Stimulated activated CD4-positive, alpha-beta T cell treated with anti-CD3 and anti-CD28 coated beads, TNF-alpha, amount 100 ng/mL, for 48 hours (primary cell): ENCODE results near the gene RYK.
"Not testable (repeated sequence)": the region's sequence is repeated elsewhere in the genome, so short reads cannot be mapped to it uniquely, and the experiment has no call there.

Experiments used
- DNase-seq, 3 donors: peaks; one replicate each; pipeline ENCODE4 v3.0.0-alpha.2; 2020; ENCODE audit warnings: low read depth in 3 of 3

Gene RYK

DNA sequence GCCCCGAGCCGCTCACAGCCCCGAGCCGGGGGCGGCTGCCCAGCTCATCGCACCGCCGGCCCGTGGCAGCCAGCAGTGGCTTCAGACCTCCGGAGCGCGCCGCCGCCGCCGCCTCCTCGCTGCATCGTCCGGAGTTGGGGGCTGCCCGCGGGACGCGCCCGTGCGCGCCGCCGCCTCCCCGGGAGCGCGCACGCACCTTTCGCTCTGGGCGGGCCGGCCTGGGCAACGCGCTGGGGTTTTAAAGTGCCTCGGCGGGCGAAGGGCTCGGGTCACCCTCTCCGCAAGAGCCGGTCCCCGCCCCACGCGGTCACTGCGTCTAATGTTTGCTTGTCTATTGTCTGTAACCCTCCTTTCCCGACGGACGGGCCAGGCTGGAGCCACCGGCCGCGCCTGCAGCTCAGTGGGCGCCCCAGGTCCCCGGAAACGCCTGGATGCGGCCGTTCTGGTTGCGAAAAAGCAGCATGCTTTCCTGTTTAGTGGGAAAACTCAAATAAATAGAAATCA, at the start of gene RYK:
Gene RYK, minus strand, starts transcription at position 143 of the 504 bp plus-strand sequence. CDS start 205 bp downstream, outside the sequence.
- peak; percentile 38 to 60 (median 44) for DNase-seq

DNA sequence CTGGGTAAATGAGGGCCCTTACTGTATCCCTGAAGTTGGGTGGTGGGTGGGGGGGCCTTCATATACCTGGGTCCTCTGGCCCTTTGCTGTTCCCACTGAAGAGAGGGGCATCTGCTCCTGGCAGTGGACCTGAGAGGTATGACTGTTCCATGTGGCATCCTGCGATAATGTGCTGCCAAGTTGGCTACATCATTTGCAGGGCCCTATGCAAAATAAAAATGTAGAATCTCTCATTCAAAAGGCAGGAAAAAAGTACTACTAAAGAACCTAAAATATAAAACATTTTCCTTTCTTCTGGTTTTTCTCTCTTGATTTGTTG, 49.2 kb upstream of the RYK start:
- no peak for DNase-seq

DNA sequence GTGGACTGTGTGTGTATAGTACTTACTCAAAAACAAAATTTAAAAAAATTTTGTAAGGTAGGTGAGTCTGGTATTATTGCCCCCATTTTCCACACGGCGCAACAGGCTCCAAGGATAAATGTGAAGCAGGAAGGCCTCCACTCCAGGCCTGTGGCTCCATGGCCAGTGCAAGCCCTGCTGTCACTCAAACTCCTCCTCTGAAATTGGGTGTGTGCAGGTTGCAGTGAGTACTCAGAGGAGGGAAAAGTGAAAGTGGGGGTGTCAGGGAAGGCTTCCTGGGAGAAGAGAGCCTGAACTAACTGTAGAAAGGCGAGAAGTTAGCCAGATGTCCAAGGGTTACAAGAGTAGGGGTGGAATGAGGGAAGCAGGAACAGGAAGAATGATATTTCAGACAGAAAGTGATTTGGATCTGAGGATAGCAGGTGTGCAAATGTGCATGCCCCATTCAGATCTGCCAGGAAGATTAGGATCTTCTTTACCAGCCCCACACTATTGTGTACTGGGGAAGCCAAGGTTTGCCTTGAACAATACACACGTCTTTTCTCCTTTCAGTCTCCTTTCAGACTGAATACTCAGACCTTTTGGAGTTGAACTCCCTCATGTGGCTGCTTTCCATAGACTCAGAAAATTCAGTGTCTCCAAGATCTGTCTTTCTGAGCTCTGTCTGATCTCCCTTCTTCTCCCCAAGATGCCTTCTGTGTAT, 48.7 kb upstream of the RYK start:
- no peak for DNase-seq

DNA sequence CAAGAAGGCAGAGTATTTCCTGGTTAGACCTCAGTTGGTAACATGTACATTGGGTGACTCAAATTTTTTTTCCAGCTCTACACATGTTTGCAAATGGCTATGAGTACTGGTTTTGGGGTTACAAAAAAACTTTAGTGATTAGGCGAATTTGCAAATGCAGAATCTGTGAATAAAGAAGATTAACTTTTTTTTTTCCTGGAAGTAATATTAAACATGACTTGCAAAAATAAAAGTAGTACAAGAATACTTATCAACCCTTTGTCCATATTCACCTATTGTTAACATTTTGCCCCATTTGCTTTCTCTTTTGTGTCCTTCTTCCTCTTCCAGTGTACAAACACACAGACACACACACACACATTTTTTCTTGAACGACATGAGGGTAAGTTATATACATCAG, 47.6 kb upstream of the RYK start:
- DNase-seq = no peak

DNA sequence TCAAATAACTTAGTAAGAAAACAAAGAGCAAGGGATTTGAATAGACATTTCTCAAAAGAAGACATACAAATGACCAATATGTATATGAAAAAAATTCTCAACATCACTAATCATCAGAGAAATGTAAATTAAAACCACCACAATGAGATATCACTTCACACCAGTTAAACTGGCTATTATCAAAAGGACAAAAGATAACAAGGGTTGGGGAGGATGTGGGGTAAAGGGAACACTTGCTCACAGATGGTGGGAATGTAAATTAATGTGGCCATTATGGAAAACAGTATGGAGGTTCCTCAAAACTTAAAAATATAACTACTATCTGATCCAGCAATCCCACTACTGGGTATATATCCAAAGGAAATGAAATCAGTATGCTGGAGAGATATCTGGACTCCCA, 46.0 kb upstream of the RYK start:
- no peak for DNase-seq

DNA sequence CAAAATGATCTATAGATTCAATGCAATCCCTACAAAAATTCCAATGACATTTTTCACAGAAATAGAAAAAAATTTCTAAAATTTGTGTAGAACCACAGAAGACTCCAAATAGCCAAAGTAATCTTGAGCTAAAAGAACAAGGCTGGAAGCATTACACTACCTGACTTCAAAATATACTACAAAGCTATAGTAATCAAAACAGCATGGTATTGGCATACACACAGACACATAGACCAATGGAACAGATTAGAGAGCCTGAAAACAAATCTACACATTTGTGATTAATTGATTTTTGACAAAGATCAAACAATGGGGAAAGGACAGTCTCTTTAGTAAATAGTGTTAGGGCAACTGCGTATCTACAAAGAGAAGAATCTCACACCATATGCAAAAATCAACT, 45.3 kb upstream of the RYK start:
- no peak for DNase-seq

DNA sequence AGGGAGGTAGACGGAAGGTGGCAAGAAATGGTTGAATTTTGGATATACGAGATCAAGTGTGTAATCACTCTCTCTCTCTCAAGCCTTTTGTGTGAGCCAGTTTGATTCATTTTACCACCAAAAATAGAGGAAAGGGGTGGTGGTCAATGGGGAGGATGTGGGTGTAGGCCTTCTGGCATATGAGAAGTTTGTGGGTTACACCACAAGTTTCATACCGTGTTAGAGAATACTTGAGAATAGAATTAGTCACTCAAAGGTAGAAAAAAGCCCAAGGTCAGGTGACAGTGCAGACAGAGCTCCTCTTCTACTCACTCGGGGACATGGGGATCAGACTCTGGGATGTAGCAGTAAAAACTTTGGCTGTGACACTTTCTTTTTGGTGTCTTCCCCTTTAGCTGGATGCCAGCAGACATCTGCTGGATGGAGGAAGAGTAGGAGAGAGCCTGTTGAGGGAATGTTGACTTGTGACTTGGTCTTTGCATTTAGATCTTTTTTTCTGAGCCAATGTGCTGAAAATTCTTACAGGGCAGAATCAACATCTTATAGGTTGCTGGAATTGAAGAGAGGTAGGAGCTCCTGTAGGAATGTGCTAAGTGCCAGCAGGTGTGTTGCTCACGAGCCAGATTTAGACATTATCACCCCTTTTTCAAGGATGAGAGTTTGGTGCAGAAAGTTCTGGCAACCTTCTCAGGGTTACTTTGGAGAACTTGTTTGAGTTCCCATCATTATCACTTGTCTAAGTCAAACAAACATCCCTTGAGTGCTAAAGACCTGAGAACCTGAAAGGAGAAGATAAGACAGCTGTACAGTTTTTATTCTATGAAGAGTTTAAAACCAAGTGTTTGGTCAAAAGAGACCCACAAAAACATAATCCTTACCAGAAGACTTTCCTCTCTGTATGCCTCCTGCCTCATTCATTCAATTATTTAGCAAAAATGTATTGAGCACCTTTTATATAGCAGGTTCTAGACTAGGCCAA, 43.9 kb upstream of the RYK start:
- peak; percentile 27 to 56 (median 46) for DNase-seq

DNA sequence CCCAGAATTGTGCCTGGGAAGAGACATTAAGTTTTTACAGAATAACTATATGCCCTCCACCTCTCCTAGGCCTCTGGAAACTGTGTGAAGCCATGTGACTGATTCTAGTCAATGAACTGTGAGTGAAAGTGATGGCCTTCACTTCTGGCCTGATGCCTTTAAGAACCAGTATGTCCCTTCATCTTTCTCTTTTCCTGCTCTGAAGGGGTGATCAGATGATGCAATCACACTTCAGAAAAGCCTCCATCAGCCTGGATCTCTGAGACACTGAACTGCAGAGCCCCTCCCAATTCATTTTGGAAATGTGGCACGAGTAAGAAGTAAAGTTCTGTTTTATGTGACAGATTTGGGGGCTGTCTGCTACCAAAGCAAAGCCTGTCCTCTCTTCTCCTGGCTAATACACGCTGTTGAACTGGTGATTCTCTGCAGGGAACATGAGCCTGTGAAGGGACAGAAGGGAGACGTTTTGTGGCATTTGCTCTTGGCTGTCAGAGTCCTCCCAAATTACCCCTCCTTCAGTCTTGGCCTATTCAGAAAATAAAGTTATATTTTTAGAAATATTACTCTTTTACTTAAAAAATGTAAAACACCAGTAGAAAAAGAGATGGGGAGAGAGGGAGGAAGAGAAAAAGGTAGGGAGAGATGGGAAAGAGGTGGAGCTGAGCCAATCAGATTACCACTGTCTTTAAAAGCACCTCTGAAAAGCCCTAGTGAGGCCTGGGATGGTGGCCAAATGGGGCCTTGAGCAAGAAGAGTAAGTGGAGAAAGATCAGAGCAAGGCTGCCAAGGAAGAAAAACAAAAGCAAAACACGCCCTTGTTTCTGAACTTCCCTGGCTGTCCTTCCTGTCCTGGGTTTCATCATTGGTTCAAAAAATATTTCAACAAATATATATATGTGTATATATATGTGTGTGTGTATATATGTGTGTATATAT, 40.9 kb upstream of the RYK start:
- no peak for DNase-seq

DNA sequence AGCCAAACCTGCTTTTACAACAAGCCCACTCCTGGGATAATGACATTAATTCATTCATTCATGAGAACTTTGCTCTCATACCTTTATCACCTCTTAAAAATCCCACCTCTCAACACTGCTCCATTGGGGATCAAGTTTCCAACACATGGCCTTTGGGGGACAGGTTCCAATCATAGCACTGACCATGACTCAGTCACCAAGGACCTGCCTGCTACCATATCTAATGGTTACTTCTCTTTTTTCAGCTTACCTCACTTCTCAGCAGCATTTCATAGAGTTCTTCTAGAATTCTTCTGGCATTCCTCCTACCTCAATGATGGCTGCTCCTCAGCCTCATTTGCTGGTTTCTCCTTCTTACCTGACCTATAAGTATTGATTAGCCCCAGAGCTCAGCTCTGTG, 36.9 kb upstream of the RYK start:
- no peak for DNase-seq

DNA sequence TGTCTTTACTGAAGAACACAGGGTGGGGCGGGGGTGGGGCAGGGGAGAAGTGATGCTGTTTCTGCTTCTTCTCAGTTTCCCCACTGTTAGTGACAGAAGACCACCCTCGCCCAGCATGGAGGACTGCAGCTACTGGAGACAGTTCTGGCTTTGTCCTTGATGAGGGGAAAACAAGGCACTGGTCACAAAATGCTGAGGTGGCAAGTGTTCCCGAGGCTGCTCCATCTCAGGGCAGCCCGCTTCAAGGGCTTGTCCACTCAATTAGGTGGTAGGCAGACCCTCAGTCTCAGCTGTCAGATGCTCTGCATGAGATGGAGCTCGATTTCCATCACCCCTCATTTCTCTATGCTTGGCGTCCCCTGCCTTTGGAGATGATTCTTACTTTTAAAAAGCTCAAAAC, 33.8 kb upstream of the RYK start:
- DNase-seq = no peak

DNA sequence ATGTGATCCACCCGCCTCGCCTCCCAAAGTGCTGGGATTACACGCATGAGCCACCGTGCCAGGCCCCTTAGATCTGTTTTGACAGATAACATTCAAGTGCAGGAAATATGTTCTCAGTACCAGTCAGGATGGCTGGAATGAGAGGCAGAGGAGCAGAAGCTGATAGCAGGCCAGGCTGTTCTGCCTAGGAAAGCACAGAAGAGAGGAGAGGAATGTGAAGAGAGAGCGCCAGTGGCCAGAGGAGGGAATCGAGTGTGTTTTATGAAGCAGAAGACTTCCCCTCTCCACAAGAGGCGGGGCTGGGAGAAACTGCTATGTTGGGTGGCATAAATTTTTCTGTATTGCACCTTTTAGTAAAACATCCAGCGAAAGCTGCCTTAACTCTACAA, 32.0 kb upstream of the RYK start:
- no peak for DNase-seq

DNA sequence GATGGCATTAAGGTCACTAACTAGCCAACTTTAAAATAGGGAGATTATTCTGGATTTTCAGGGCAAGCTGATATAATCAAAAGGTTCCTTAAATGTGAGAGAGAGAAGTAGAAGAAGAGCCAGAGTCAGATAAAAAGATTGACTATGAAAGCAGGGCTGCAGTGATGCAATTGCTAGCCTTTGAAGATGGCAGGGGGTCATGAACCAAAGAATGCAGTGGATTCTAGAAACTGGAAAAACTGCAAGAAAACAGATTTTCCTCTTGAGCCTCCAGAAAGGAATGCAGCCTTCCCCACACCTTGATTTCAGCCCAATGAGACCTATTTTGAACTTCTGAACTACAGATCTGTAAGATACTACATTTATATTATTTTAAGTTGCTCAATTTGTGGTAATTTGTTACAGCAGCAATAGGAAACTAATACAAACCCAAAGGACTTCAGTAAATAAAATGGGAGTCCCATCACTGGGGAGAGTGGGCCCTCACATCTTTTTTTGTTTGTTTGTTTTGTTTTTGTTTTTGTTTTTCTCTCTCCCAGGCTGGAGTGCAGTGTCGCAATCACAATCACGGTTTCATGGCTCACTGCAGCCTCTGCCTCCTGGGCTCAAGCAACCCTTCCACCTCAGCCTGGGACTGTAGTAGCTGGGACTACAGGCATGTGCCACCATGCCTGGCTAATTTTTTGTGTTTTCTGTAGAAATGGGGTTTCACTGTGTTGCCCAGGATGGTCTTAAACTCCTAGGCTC, 31.4 kb upstream of the RYK start:
- no peak for DNase-seq

DNA sequence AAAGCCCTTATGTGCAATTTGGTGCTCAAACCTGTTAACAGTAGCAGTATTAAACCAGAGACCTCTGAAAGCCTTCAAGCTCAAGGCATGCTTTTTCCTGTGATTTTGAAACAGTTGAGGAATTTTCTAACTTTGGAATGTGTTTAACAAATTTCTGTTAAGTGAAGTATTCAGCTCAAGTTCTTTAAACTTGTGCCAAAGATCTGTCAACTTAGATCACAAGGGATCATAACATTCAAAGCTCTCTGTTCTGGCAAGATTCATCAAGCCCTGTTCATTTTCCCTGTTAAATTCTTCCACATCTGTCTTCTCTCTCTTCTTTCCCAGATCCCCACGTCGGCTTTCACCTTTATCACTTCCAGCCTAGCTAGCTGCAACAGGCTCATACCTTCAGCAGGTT, 28.8 kb upstream of the RYK start:
- DNase-seq = no peak

DNA sequence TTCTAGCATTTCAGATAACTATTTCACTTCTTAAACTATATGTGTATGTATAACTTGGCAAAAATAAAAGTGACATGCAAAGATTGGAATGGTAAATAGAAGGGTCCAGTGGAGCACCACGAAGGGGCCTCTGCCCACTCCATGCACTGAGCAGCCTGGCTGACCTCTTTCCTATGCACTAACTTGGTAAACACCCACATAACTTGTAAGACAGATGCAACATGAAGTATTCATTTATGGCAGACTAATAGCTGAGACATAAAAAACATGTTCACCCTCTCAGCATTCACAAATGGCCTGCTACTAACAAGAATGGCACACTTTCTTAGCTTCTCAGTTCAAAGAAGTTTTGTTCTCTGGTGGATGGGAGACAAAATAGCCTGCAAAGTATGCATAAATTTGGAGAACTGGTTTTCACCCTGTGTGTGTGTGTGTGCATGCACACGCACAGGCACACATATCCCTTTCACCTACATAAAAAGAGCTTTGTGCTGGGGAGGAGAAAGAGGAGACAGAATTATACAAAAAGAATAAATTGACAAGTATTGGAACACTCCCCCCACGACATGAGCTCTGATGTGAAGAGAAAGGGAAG, 26.5 kb upstream of the RYK start:
- DNase-seq = no peak

DNA sequence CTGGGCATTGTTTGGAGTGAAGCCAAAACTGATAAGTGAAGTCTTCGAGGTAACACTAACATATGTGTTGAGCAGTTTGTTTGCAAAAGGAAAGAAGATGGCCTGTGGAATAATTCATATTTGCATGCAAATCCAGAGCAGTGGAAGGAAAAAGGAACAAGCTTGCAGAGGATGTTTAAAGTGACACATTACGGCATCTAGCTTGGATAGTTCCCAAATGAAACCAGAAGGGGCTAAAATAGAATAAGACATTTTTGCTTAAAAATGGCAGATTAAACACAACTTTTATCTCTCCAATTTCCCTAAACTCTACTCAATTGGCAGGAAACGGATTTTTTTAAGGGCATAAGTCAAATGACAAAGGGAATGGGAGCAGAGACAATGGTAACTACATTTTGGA, 25.4 kb upstream of the RYK start:
- DNase-seq = no peak

DNA sequence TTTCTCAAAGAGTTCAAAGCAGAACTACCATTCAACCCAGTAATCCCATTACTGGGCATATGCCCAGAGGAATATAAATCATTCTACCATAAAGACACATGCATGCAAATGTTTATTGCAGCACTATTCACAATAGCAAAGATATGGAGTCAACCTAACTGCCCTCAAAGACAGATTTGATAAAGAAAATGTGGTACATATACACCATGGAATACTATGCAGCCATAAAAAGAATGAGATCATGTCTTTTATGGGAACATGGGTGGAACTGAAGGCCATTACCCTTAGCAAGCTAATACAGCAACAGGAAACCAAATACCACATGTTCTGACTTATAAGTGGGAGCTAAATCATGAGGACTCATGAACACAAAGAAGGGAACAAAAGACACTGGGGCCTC, 24.5 kb upstream of the RYK start:
- DNase-seq = not testable (repeated sequence)

DNA sequence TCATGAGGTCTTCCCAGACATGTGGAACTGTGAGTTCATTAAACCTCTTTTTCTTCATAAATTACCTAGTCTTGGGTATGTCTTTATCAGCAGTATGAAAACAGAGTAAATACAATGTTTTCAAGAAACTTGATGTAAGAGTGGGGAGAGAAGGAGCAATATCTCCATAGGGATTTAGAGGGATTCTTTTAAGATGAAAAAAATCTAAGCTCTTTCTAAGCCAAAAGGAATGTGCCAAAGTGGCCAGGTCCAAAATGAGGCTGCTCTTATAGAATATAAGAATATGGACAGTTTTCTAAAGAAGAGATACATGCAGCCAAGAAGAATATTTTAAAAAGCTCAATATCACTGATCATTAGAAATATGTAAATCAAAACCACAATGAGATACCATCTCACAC, 23.9 kb upstream of the RYK start:
- DNase-seq = no peak

DNA sequence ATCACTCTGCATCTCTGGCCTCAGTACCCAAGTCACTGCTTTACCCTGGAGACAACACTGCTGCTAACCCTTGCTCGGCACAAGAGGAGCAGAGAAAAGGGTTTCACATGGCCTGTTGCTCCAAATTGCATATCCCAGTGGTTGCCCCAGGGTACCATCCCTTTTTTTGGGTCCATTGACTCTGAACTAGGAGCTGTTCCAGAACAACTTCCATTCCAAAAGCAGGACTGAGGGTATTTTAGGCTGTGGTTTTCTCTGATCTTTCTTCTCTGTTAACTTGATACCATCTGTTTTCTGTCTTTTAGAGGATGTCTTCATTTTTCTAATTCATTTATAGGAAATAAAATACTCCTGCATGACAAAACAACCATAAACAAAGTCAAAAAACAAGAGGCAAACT, 17.3 kb upstream of the RYK start:
- no peak for DNase-seq

DNA sequence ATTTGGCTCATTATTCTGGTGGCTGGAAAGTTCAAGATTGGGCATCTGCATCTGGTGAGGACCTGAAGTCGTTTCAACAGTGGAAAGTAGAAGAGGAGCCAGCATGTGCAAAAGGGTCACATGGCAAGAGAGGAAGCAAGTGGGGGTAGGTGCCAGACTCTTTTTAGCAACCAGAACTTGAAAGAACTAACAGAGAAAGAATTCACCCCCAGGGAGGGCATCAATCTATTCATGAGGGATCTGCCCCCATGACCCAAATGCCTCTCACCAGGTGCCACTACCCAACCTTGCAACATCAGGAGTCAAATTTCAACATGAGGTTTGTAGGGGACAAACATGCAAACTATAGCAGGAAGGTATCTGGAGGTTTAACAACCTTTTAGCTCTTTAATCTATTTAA, 10.3 kb upstream of the RYK start:
- no peak for DNase-seq

DNA sequence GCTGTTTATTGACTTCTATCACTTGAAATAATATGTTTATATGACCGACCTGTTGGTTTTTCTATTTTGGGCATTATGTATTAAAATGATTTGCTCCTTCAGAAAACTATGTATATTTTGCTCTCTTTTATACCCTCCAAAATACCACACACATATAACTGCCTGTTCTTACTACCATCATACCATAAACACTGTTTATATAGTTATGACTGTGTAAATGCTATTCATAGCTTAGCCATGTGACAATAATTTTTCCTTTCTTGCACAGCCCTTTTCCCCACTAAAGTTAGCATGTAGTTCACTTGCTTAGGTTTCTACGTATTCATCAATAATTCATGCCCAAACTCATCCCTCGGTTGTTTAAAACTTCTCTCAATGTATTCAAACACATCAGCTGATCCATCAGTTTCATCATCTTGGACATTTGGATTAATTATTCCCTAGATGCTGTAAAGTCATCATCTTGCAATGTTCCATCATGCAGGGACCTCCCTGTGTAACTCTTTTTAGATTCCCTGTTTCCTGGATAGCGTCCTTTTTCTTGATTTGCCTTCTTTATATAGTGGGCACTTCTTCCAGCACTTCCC, 8.2 kb upstream of the RYK start:
- DNase-seq = no peak
